NCI-H82 (cell line): ENCODE results near the gene TTN.

Source experiments
- DNase-seq: peaks from one replicate; lab custom pipeline; 2025; lab: John Stamatoyannopoulos, UW

The TTN gene

DNA sequence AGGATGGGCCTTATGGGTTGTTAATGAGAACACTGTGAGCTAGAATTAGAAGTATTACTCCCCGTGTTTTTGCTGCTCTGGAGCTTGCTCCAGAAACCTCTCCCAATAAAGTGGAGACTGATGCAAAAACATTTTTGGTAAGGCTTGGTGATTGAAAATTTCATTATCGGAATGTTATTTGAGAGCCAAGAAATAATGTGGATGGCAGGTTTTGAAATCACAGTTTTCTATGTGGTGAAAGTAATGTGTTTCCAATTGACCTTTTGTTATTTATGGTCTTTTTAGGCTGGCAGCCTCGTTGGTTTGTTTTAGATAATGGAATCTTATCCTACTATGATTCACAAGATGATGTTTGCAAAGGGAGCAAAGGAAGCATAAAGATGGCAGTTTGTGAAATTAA is 321.9 kb downstream of the TTN start:
- no peak for DNase-seq

DNA sequence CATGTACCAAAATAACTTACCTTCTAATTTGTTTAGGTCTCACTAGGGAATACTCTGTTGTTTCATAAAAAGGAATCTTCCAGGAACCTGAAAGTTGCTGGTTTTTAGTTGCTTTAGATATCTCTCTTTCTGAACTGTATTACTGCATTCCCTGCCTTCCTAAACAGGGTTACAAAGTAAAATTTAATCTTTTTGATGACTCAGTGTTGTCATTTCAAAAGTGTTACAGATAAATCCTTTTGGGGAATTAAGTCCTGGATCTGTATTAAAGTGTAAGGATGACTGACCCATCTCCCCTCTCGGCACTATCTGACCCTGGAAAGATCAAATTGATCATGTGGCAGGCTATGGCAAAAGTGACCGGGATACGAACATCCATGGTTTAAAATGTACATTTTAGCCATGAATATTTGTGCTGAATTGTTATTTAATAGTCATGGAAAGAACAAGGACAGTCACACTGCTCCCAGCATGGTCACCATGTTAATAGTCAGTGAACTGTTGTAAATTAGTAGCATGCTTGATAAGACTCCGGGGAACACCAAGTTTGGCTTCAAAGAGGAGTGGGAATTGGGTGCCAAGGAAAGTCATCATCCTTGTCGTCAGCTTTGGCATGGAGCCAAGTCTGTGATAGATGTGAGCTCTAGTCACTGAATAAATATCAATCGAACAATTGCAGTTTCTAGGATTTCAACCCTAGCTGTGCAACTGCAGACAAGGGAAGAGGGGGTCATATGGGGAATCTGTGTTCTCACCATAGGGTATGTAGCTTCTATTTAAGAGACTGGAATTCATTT is 322.8 kb downstream of the TTN start:
- peak; percentile 66 for DNase-seq

DNA sequence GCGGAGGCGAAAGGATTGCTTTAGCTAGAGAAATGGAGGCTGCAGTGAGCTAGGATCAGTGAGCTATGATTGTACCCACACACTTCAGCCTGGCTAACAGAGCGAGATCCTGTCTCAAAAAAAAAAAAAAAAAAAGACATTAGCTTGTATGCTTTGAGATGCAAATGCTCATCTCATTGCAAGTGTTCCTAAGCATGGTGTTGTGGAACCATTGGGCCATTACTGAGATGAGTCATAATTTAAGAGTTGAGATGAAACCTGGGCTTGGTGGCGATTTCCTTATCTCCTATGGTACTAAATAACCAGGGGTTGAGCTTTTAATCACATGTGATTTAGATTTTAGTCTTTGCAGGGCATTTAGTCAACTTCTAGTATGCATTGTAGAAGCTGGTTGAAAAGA is 324.8 kb downstream of the TTN start:
- DNase-seq: peak; percentile 17

DNA sequence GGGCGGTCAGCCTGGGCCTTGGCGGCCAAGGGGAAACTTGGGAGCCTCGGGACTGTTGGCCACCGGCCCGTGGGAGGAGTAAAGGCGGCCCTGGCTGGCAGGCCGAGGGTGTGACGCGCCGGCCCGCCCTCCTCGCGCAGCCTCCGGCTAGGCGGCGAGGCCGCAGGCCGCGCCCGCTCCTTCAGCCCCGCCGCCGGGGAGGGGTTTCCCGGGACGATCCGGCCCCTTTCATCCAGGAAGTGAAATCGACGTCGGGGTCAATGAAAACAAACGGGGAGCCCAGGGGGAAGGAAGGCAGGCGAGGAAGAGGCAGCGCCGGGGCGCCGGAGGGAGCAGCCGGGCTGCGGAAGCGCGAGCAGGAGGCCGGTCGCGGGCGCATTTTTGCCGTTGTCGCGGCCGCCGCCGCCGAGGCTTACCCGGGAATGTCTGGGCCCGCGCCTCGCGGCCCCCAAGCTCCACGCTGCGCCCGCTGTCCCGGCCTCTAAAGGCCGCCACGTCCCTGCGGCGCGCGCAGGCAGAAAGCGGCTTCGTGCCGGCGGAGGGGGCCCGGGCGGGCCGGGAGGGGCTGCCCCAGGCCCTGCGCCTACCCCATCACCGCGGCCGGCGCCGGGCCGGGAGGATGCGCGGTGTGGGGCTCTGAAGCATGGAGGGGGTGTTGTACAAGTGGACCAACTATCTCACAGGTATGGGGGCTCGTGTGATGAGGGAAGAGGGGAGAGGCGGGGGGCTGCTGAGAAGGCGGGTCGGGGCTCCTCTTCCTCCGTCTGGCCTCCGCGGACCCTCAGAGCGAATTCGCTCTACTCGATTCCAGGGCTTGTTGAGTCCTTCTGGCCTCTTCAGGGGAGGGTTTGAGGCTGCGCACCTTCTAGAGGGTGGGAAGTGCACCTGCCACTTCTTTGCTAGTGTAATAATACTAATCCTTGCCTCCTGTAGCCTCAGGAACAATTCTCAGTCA is 326.7 kb downstream of the TTN start, which contains the start of gene PLEKHA3:
Gene PLEKHA3 (plus strand): TSS at position 231 of the 955 bp plus-strand sequence. CDS start 413 bp downstream, at position 644.
- DNase-seq: peak; percentile 93

DNA sequence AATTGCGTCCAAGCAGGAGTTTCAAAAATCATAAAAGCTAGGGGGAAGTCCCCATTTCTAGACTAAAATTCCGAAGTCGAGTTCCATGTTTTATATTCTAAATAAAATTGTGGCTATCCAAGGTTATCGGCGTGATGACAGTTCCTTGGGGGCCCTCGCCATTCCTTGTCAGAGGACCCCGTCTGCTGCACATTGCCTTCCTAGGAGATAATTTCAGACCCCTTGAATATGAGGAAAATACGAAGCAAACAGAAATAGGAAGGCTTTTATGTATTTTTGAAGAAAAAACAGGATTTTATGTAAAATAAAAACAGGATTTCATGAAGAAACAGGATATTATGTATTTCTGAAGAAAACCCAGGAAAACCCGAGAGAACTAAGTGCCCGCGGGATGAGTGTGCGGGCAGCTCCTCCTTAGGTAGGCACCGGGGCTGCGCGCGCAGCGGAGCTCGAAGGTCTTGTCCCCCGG is 327.4 kb downstream of the TTN start:
- DNase-seq: no peak

DNA sequence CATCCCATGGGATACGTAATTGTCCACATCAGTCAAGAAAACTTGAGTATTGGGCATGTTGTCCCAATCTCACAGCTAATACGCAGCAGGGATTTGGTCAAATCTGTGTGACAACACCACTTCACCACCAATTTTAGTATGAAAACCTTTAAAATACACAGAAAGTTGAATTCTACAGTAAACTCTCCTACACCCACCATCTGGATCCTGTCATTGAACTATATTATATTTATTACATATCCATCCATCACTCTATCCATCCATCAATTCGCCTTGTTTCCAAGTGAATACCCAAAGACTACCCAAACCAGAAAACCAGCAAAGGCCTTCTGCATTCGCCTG is 328.0 kb downstream of the TTN start:
- peak; percentile 25 for DNase-seq

DNA sequence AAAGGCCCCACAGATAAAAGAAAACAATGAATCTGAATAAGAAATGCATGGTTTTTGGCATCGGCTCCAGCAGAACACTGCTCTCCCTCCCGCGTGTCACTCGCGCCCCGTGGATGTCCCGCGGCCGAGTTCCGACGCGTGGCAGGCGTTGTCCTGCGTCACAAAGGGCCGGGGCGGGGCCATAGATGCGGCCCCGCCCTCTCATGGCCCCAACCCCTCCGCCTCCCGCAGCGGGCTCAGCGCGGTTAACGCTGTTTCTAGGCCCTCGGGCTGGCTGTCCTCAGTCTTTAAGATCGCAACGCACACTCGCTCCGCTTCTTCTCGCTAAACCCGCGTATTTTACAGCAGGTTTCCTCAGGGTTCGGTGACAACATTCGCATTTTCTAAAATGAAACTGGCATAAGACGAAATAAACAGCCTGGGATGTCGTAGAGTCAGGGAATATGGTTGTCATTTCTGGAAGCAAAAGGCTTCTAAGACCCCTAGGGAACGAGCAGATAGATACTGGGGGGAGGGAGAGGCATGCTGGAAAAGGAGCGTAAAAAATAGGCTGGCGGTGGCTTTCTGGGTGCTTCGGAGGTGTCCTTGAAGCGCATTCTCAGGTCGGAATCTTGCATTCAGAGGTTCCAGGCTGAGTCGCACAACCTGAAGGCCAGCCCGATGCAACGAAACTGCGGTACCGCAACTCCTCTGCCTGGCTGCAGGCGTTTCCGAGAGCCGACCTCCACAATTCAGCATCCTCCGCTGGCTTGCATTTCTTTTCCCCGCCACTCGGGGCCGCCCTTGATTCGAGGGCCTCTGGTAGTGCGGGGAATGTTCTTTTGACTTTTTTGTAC is 328.6 kb downstream of the TTN start, which contains the start of gene FKBP7:
Gene FKBP7 (minus strand): TSS at position 162 of the 836 bp plus-strand sequence. CDS start 101 bp downstream, at position 61.
- peak; percentile 95 for DNase-seq

DNA sequence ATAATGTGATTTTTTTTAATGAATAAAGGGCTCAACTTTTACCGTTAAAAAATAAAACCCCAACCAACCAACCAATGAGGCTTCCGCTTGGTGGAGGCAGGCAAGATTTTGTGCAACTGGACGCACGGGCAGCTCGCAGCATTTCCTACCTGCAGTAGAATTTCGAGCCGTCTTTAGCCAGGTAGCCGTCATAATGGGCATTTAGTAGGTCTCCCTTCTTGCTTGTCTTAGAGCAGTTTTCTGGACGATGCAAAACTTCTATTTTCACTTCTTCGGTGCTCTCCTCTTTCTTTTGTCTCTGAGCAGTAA is 329.1 kb downstream of the TTN start:
- peak; percentile 56 for DNase-seq

DNA sequence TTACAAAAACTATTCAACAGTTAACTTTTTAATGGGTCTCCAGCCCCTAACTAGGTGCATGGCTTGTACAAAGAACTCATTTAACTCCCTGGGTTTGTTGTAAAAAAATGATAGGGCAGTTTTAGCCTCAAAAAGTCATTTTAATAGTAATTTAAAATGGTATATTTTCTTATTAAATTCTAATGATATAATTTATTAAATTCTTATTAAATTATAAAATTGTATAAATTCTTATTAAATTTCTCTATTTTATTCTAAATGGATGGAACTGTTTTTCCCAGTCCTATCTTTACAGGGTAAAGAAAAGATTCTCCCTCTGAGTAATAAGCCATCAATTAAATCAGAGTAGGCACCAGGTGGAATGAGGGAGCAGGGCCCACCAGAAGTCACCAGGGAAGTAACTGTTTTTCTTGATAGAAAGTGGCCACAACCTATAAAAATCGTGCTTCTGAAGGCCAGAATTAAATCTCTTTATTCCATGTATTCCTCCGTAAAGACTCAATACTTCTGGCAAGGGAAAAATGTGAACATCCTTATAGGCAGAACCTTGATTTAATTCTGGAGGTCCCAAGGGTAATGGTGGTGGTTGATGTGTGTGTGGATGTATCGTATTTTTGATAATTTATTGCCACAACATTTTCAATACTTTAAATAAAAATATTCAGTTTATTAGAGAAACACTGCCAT is 329.6 kb downstream of the TTN start:
- peak; percentile 58 for DNase-seq

DNA sequence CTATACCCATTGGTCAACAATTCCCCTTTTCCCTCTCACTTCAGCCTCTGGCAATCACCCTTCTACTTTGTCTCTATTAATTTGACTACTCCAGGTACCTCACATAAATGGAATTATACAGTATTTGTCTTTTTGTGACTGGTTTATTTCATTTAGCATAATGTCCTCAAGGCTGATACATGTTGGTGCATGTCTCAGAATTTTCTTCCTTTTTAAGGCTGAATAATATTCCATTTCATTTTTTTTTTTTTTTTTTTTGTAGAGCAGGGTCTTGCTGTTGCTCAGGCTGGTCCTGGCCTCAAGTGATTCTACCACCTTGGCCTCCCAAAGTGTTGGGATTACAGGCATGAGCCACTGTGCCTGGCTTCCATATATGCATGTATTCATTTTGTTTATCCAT is 330.7 kb downstream of the TTN start:
- DNase-seq: no peak
